Measurements from ENCODE around the gene TMEM187. TPM values are rescaled to one million over a fixed set of nuclear protein-coding genes. Genes with fewer than 3 reads are reported as not detected.
A peak's percentile ranks its signal among the peaks of the same experiment; 100 is the strongest.

TMEM187 gene
- total and polyA plus RNA-seq, 10 of the 15 experiments (the other 5 are each of a cell fraction or from before 2014, with no cell fraction given) = 0.45 to 8.5 (median 4.1) TPM

GRCh38 chrX:153926858-153927671, 45.5 kb upstream of the TMEM187 start (continued):
- TF ChIP-seq SKIL (IDR thresholded peaks at IDR 0.05; ENCODE audit: low read depth, poor library complexity, severe bottlenecking) (peak; percentile 26), SMARCA5 (IDR thresholded peaks at IDR 0.05) (peak; percentile 47; the same call in 1 of the 2 replicates), BCLAF1 (IDR thresholded peaks at IDR 0.05) (no peak), BMI1 (IDR thresholded peaks at IDR 0.05; ENCODE audit: borderline replicate concordance) (no peak), E2F4 (IDR thresholded peaks at IDR 0.05; ENCODE audit: low read depth, low read length) (no peak), SIN3A (IDR thresholded peaks at IDR 0.05; ENCODE audit: low read depth, low read length) (peak; percentile 24; the same call in 1 of the 2 replicates), ZSCAN29 (IDR thresholded peaks at IDR 0.05) (no peak), ZNF687 (IDR thresholded peaks at IDR 0.05) (peak; percentile 38; the same call in 1 of the 2 replicates), BCL3 (IDR thresholded peaks at IDR 0.05; ENCODE audit: borderline replicate concordance, insufficient read depth, low read depth, low read length, poor library complexity, severe bottlenecking) (peak; percentile 7), ZBED1 (IDR thresholded peaks at IDR 0.05; ENCODE audit: borderline replicate concordance) (peak; percentile 28; the same call in 1 of the 2 replicates), RELA (IDR thresholded peaks at IDR 0.05; ENCODE audit: borderline replicate concordance, partially characterized antibody) (peak; percentile 34), ATF7 (IDR thresholded peaks at IDR 0.05; ENCODE audit: low read depth) (peak; percentile 67), USF1 (IDR thresholded peaks at IDR 0.05; ENCODE audit: borderline replicate concordance, extremely low read length, insufficient read depth, low read depth, low read length) (no peak), JUNB (IDR thresholded peaks at IDR 0.05) (no peak; the same call in 1 of the 2 replicates)

All from GM12878 (cell line).